IPS-20b (cell line): ENCODE measurements around the gene CUL3.

Experiments
- H3K27ac ChIP-seq: one replicate; pipeline ENCODE4 v1.5.1; 2013; ENCODE audit warnings: low read length
- H3K27me3 ChIP-seq: 2 replicates; pipeline ENCODE4 v1.6.1; 2013; ENCODE audit warnings: mild to moderate bottlenecking, low read length, inconsistent platforms; ENCODE audit not compliant: insufficient read depth
- H3K36me3 ChIP-seq: 2 replicates; pipeline ENCODE4 v1.6.1; 2013; ENCODE audit warnings: low read depth, mild to moderate bottlenecking, inconsistent platforms, low read length, moderate library complexity; ENCODE audit not compliant: insufficient read depth
- H3K4me1 ChIP-seq: 2 replicates; pipeline ENCODE4 v1.6.1; 2013; ENCODE audit warnings: mild to moderate bottlenecking, control low read depth, inconsistent platforms, low read length, moderate library complexity; ENCODE audit not compliant: insufficient read depth
- H3K4me3 ChIP-seq: 2 replicates; pipeline ENCODE4 v1.5.1; 2013; ENCODE audit warnings: mild to moderate bottlenecking, low read length, inconsistent platforms
- H3K9ac ChIP-seq: 2 replicates; pipeline ENCODE4 v1.6.1; 2013; ENCODE audit warnings: low read depth, mild to moderate bottlenecking, inconsistent platforms, low read length, moderate library complexity
- H3K9me3 ChIP-seq: 2 replicates; pipeline ENCODE4 v1.6.1; 2013; ENCODE audit warnings: mild to moderate bottlenecking, low read depth, low read length, inconsistent platforms; ENCODE audit not compliant: insufficient read depth

CUL3 gene

DNA sequence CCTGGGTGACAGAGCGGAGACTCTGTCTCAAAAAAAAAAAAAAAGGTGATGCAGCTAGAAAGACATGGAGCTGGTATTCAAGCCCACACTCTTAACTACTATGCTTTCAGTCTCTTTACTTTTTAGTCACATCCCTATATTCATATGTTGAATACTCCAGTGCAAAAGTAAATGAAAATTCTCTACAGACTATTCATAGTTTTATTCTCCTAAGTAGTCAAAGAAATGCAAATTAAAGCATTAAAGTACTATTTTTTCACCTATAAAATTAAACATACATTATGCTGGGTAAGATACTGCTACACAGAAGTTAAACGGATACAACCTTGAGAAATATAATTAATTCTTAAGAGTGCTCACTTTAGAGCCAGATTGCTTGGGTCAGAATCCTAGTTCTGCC, 7.6 kb downstream of the CUL3 start:
- H3K9me3 ChIP-seq: no peaks in the 10 kb centered on the region
- no peak overlapping the region for H3K27ac ChIP-seq
- H3K9ac ChIP-seq: no peak overlapping the region
- no peak overlapping the region; the same call in 1 of the 2 replicates for H3K4me3 ChIP-seq
- peaks cover 46% of the 10 kb centered on the region for H3K4me1 ChIP-seq
- no peaks in the 10 kb centered on the region for H3K27me3 ChIP-seq
- H3K36me3 ChIP-seq: peaks cover 4% of the 10 kb centered on the region; the same call in 1 of the 2 replicates

DNA sequence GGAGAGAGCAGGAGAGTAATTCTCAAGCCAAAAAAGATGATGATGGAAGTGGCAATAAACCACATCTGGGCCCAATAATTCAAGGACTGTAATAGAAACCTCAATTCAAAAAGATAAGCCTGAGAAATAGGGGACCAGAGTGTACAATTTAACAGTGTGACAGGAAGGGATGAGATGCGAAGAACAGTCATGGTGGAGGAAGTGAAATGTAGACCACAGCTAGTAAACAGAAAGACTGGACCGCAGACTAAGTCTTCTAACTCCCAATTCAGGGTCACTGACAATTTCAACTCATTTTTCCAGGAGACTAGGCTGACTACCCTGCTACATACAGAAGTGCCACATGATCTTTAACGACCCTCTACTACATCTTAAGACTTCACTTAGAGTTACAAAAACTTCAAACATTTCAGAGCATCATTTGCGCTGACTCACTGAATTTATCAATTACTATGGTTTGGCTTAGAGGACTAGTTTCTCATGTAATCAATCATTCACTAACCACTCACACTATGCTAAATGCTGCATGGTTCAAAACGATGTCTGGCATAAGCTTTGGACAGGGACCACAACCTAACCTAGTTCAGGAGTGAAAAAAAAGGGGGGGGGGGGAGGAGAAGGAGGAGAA, 9.0 kb downstream of the CUL3 start:
- no peaks in the 10 kb centered on the region for H3K36me3 ChIP-seq
- no peak overlapping the region for H3K4me3 ChIP-seq
- H3K9me3 ChIP-seq: no peaks in the 10 kb centered on the region
- no peak overlapping the region for H3K27ac ChIP-seq
- no peaks in the 10 kb centered on the region for H3K27me3 ChIP-seq
- H3K9ac ChIP-seq: no peak overlapping the region; the same call in 1 of the 2 replicates
- H3K4me1 ChIP-seq: peaks cover 51% of the 10 kb centered on the region

DNA sequence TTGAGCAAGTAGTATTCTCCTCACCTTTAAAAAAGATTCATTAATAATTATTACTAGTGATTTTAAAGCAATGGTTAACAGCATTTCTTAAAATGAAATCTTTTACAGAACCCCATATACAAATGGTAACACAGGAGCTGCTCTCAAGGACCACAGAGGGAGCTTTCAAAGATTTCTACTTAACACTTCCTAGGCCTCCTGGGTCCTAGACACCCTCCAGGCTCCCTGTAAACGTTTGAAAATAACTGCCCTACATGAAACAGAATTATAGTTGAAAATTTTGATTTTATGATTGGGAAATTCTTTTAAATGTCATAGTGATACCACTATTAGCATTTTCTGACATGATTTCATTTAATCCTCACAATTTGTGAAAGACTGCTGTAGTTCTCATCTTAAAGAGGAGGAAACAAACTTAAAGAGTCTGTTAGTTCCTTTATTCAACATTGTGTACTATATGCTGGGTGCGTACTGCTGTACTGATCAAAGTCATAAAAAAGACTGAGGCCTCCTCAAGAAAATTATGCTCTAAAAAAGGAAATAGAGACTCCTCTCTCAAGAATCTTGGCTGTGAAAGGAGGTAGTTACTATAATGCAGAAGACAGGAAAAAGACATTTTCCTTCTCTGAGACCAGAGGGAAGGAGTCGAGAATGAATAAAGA, 10.6 kb downstream of the CUL3 start:
- H3K9me3 ChIP-seq: no peaks in the 10 kb centered on the region
- peaks cover 54% of the 10 kb centered on the region for H3K4me1 ChIP-seq

DNA sequence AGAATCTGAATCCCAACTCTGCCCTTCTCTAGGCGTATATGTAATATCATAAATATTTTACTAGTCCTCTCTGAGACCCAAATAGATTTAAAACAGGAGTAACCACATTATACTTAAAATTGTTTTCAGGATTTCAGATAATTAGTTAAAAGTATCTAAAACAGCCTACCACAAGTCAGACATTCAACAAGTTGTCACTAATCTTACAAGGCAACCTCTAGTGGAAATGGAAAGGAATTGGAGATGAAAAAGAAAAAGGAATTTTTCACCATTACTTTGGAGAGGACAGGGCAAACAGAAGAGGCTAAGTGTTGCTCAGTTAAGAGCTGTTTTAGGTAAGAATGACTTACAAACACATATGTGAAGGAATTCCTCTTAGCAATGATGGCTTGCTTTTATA, 11.4 kb downstream of the CUL3 start:
- Histone ChIP-seq H3K4me1 (peaks cover 53% of the 10 kb centered on the region), H3K4me3 (0 out of 2 replicates have a peak overlapping the region, but pooled peaks have one; percentile 2), H3K36me3 (no peaks in the 10 kb centered on the region), H3K9ac (no peak overlapping the region; the same call in 1 of the 2 replicates), H3K9me3 (no peaks in the 10 kb centered on the region), H3K27me3 (no peaks in the 10 kb centered on the region), H3K27ac (no peak overlapping the region)

More for the DNA sequence above, 10.6 kb downstream of the CUL3 start:
- Histone ChIP-seq H3K27ac (no peak overlapping the region), H3K4me3 (peak overlapping the region; percentile 2; the same call in 1 of the 2 replicates), H3K27me3 (no peaks in the 10 kb centered on the region), H3K36me3 (no peaks in the 10 kb centered on the region), H3K9ac (no peak overlapping the region; the same call in 1 of the 2 replicates)

DNA sequence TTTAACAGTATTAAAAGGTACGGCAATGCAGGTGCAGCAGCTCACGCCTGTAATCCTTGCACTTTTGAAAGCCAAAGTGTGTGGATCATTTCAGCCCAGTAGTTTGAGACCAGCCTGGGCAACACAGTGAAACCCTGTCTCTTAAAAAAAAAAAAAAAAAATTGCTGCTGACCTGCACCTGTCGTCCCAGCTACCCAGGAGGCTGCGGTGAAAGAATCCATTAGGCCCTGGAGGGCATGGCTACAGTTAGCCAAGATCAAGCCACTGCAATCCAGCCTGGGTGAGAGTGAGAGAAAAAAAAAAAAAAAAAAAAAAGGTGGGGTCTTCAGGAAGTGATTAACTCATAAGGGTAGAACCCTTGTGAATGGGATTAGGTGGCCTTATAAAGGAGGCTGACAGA, 12.8 kb downstream of the CUL3 start:
- Histone ChIP-seq H3K9ac (no peak overlapping the region), H3K9me3 (no peaks in the 10 kb centered on the region), H3K27ac (no peak overlapping the region), H3K4me3 (no peak overlapping the region), H3K4me1 (peaks cover 53% of the 10 kb centered on the region), H3K36me3 (no peaks in the 10 kb centered on the region), H3K27me3 (no peaks in the 10 kb centered on the region)

DNA sequence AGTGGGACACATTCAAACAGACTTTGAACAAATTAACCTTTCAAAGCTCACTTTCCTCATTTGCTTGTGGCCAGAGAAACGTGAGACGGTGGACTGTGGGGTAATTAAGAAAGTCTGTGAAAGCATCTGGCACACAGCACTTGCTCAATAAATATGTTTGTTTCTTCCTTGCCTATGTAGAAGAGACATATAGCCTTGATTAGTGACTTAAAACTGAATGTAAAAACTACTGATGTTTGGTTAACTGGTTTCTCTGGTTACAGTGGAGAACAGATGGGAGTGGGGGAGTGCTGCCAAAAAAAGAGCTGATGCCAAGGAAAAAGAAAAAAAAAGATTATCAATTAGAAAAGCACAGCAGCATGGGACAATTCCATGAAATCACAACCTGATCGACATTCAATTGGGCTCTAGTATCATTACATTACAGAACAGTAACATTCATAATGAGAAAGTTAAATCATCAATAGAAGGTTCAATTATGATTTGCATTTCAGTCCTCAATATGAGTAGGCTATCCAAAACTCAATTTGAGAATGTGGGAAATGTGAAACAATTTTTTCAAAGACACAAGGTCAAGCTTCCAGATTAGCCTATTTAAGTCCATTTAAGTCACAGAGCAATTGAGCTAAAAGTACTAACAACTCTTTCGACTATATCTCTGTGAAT, 14.7 kb downstream of the CUL3 start:
- no peak overlapping the region; the same call in 1 of the 2 replicates for H3K9ac ChIP-seq

DNA sequence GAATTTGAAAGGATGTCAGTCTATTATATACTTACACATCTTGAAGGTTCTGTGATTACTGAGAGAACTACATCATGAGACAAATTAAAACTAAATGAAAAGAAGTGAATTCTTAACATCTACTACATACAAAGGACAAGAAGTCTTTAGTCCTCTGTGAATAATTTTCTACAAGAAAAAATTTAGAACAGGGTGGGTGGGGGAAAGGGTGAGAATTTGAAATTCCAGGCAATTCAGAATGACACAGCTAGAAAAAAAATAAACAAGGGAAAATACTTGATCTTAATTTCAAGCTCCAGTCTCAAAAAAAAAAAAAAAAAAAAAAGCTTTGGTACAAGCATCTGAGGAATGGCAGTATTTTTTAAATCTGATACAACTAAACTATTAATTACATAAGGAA, 15.5 kb downstream of the CUL3 start:
- no peak overlapping the region for H3K9ac ChIP-seq
- no peaks in the 10 kb centered on the region for H3K27me3 ChIP-seq
- H3K4me1 ChIP-seq: peaks cover 30% of the 10 kb centered on the region
- no peak overlapping the region for H3K4me3 ChIP-seq
- no peaks in the 10 kb centered on the region for H3K9me3 ChIP-seq
- no peaks in the 10 kb centered on the region for H3K36me3 ChIP-seq
- no peak overlapping the region for H3K27ac ChIP-seq

More for the DNA sequence above, 14.7 kb downstream of the CUL3 start:
- Histone ChIP-seq H3K4me3 (no peak overlapping the region), H3K4me1 (peaks cover 38% of the 10 kb centered on the region), H3K27ac (no peak overlapping the region), H3K9me3 (no peaks in the 10 kb centered on the region), H3K36me3 (no peaks in the 10 kb centered on the region), H3K27me3 (no peaks in the 10 kb centered on the region)

DNA sequence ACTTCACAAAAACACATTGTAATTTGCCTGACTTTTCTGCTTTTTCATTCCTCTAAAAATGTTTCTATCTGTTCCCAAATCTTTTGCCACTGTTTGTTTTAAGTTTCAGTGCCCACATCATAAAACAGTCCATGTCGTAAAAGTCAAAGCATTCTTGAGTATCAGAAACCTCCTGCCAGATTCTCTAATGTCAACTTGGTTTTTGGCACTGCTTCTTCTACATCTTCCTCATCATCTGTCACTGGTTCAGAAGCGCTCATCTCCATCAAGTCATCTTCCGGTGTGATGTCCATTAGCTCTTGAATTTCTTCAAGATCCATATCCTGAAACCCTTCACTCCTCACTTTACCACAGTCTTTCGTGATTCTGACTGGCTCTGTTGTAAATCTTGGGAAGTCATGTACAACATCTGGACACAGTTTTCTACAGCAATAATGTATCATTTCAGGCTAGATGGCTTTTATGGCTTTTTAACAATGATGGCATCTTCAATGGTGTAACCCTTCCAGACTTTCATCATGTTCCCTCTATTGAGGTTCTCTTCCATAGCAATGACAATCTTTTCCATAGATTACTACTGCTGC, 19.6 kb downstream of the CUL3 start:
- Histone ChIP-seq H3K9ac (no peak overlapping the region), H3K36me3 (no peaks in the 10 kb centered on the region), H3K27me3 (no peaks in the 10 kb centered on the region), H3K27ac (no peak overlapping the region), H3K9me3 (no peaks in the 10 kb centered on the region), H3K4me3 (no peak overlapping the region), H3K4me1 (peaks cover 7% of the 10 kb centered on the region; the same call in 1 of the 2 replicates)

DNA sequence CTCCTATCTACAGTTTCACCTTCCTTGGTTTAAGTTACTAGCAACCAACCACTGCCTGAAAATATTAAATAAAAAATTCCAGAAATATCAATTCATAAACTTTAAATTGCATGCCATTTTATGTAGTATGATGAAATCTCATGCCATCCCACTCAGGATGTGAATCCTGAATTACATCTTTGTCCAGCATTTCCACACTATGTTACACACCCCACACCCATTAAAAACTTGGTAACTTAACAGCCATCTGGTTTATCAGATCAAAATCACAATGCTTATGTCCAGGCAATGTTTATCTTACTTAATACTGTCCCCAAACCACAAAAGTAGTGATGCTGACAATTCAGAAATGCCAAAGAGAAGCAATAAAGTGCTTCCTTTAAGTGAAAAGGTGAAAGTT, 21.6 kb downstream of the CUL3 start:
- no peak overlapping the region for H3K27ac ChIP-seq

DNA sequence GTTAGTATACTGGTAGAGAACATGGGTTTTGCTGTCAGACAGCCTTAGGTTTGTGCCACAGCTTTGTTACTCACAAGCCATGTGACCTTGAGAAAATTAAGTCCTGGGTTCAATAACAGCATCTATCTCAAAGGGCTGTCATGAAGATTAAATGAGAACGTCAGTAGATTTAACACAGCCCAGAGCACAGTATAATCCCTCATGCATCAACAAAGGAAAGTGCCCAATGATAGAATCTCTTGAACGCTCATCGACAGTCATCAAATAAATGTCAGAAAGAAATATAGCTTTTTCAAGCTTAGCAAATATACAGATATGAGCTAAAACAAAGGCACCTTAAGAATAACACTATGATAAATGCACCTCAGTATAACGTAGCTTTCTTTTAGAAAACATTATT, 22.3 kb downstream of the CUL3 start:
- Histone ChIP-seq H3K27ac (no peak overlapping the region), H3K27me3 (no peaks in the 10 kb centered on the region), H3K4me3 (no peak overlapping the region), H3K36me3 (no peaks in the 10 kb centered on the region), H3K4me1 (peaks cover 6% of the 10 kb centered on the region), H3K9me3 (no peaks in the 10 kb centered on the region; the same call in 1 of the 2 replicates), H3K9ac (no peak overlapping the region)

More for the DNA sequence above, 21.6 kb downstream of the CUL3 start:
- Histone ChIP-seq H3K9me3 (no peaks in the 10 kb centered on the region; the same call in 1 of the 2 replicates), H3K27me3 (no peaks in the 10 kb centered on the region), H3K36me3 (no peaks in the 10 kb centered on the region), H3K4me3 (no peak overlapping the region), H3K4me1 (no peaks in the 10 kb centered on the region), H3K9ac (no peak overlapping the region)

DNA sequence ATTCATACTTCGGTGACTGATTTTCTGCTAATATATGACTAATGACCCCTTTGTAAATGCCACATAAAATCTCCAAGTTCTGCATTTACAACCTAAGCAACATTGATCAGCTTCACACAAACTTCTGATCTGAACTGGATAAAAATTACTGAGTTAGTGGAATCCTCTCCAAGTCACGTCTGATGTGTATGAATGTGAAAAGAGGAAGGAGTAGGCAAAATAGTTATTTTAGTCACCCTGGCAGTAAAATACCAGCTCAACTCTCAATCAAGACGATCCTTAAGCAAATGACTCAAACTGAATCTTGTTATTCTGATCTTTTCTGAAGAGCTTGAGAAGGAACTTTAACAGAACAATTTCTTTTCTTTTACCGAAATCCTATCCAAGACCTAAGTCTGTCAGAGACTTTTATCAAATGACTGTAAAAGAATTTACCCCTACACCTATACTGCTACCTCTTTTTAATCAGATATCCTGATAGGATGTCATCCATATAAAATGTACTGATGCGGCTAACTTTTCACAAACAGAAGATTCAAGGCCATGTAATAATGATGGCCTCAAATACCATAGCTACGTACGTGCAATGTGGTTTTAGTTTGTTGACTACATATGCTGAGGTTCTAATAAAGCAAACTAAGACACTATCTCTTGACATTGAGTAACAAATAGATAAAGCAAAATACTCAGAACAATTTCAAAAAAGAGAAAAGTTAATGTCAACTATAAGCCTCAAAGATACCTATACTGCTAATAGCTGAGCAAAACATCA, 23.7 kb downstream of the CUL3 start:
- Histone ChIP-seq H3K9ac (no peak overlapping the region), H3K9me3 (no peaks in the 10 kb centered on the region; the same call in 1 of the 2 replicates), H3K27ac (no peak overlapping the region), H3K27me3 (no peaks in the 10 kb centered on the region), H3K36me3 (no peaks in the 10 kb centered on the region), H3K4me3 (no peak overlapping the region), H3K4me1 (peaks cover 13% of the 10 kb centered on the region)
